GM12878 (cell line): Measurements from ENCODE around the gene IRF1. TPM values are rescaled to one million over a fixed set of nuclear protein-coding genes. Genes with fewer than 3 reads are reported as not detected.

Source experiments
- ATF7 ChIP-seq: fragments of 450-650 bp; IDR thresholded peaks from 2 replicates; pipeline ENCODE4 v1.6.1; 2016; ENCODE audit warnings: low read depth, mild to moderate bottlenecking
- BCL11A ChIP-seq: IDR thresholded peaks from 2 replicates; pipeline ENCODE4 v1.6.1; 2011; ENCODE audit warnings: low read depth, low read length
- CBFB ChIP-seq: IDR thresholded peaks from 2 replicates; pipeline ENCODE4 v1.6.1; 2016; ENCODE audit warnings: antibody characterized with exemption, low read depth
- CHD1 ChIP-seq: IDR thresholded peaks from 2 replicates; pipeline ENCODE4 v1.6.1; 2012; ENCODE audit warnings: low read depth, low read length, improper control_type of control experiment
- CHD4 ChIP-seq: fragments of 200-600 bp; sonication (generic); IDR thresholded peaks from 2 replicates; pipeline ENCODE4 v1.6.1; 2016; ENCODE audit warnings: mild to moderate bottlenecking
- GABPA ChIP-seq: IDR thresholded peaks from 2 replicates; pipeline ENCODE4 v1.6.1; 2014; ENCODE audit warnings: antibody characterized with exemption, low read depth, mild to moderate bottlenecking, inconsistent platforms
- GATAD2B ChIP-seq: fragments of 450-650 bp; conservative IDR thresholded peaks from 2 replicates; pipeline ENCODE4 v1.6.1; 2017; ENCODE audit warnings: low read depth, mild to moderate bottlenecking, moderate library complexity
- HDAC6 ChIP-seq: fragments of 200-600 bp; sonication (generic); IDR thresholded peaks from one replicate; pipeline ENCODE4 v1.8.0; 2017; ENCODE audit warnings: antibody characterized with exemption; ENCODE audit not compliant: unreplicated experiment
- NR2F1 ChIP-seq: fragments of 450-650 bp; conservative IDR thresholded peaks from 2 replicates; pipeline ENCODE4 v1.6.1; 2017; ENCODE audit warnings: mild to moderate bottlenecking
- PML ChIP-seq: IDR thresholded peaks from 2 replicates; pipeline ENCODE4 v1.6.1; 2012; ENCODE audit warnings: low read length, inconsistent platforms
- RAD51 ChIP-seq: fragments of 450-650 bp; IDR thresholded peaks from 2 replicates; pipeline ENCODE4 v1.6.1; 2016; ENCODE audit warnings: moderate library complexity, mild to moderate bottlenecking, inconsistent platforms
- YY1 ChIP-seq: IDR thresholded peaks from 2 replicates; pipeline ENCODE4 v1.6.1; 2011; ENCODE audit warnings: low read depth, mild to moderate bottlenecking, low read length
- polyA plus RNA-seq, 11 experiments: library from polyadenylated mRNA; depleted of rRNA in 4 of 11; unstranded in 6 of 11; stranded (reverse) in 5 of 11; fragments of >200 nt; fragmentation: Nextera tagmentation in 4 of 11; fragmentation: Illumina TruSeq in 1 of 11; extraction: Ambion mirVana in 4 of 11; extraction: Trizol in 1 of 11; gene quantifications; 1 replicate in 1 of 11; 2 replicates in 10 of 11; pipeline versions ENCODE4 v1.2.1 to v1.2.3, GENCODE V29; 2011 to 2016; ENCODE audit warnings: inconsistent platforms in 2 of 11, missing spikeins in 2 of 11, low read depth in 1 of 11
- total RNA-seq, 4 experiments: library from RNA; depleted of rRNA in 3 of 4; stranded (reverse); fragments of >200 nt in 3 of 4; fragmentation: Illumina TruSeq in 1 of 4; extraction: Trizol in 1 of 4; gene quantifications; 2 replicates each; pipeline versions ENCODE4 v1.2.1 to v1.2.3, GENCODE V29; 2013 to 2021
- TF ChIP-seq, protein P1 (sequence below), 3 experiments: IDR thresholded peaks in 2 of 3; conservative IDR thresholded peaks in 1 of 3; 2 replicates each; pipeline ENCODE4 v1.5.1; 2011; ENCODE audit warnings: low read depth in 3 of 3, low read length in 3 of 3, mild to moderate bottlenecking in 3 of 3, control low read depth in 2 of 3, moderate library complexity in 2 of 3, inconsistent platforms in 1 of 3, mixed read lengths in 1 of 3; ENCODE audit not compliant: control insufficient read depth in 2 of 3, insufficient read depth in 1 of 3; ENCODE audit errors: extremely low read depth in 1 of 3
- TF ChIP-seq, protein P2 (sequence below): IDR thresholded peaks from 2 replicates; pipeline ENCODE4 v1.6.1; 2011; ENCODE audit warnings: borderline replicate concordance, low read depth, mild to moderate bottlenecking, moderate library complexity, mixed read lengths, low read length; ENCODE audit not compliant: insufficient read depth; ENCODE audit errors: extremely low read length
- TF ChIP-seq, protein P3 (sequence below): fragments of 450-650 bp; IDR thresholded peaks from 2 replicates; pipeline ENCODE4 v1.6.1; 2017; ENCODE audit warnings: mild to moderate bottlenecking, moderate library complexity
- TF ChIP-seq, protein P4 (sequence below): IDR thresholded peaks from 2 replicates; pipeline ENCODE4 v1.6.1; 2012; ENCODE audit warnings: low read depth, low read length, improper control_type of control experiment
- TF ChIP-seq, protein P5 (sequence below): fragments of 450-650 bp; IDR thresholded peaks from 2 replicates; pipeline ENCODE4 v1.6.1; 2018; ENCODE audit warnings: borderline replicate concordance, mild to moderate bottlenecking; ENCODE audit not compliant: partially characterized antibody

IRF1 gene
- total and polyA plus RNA-seq, 10 of the 15 experiments (the other 5 are each of a cell fraction or from before 2014, with no cell fraction given) = 6.9 to 68.0 (median 49.6) TPM

DNA sequence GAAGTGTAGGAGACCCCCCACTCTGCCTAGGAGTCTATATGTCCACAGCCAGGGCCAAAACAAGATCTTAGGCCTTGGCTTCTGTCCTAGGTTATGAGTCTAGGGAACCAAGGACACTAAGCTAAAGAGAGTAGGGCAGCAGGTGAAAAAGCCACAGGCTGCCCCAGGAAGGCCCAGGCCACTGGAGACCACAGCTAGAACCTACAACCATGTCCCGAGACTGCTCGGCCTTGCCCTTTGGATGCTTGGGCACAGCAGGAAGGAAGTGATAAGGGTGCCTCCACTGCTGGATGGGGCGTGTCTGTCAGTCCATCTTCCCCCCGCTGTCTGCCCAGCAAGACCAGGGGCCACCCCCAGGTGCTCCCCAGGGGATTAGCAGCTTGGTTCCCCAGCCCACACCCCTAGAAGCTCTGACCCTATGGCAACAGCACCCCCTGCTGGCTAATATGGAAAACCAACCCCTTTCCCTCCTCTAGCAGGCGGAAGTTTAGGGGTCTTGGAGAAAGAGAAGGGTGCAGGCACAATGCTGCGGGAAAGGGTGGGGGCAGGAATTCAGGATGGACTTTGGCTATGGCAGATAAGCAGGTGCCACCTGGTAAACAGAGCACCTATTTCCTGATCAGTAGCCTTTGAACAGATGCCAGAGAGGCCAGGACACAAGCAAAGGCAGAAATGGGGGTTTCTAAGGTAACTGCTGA lies 10.5 kb upstream of the IRF1 start (continued):
- TF ChIP-seq, protein P1, sequence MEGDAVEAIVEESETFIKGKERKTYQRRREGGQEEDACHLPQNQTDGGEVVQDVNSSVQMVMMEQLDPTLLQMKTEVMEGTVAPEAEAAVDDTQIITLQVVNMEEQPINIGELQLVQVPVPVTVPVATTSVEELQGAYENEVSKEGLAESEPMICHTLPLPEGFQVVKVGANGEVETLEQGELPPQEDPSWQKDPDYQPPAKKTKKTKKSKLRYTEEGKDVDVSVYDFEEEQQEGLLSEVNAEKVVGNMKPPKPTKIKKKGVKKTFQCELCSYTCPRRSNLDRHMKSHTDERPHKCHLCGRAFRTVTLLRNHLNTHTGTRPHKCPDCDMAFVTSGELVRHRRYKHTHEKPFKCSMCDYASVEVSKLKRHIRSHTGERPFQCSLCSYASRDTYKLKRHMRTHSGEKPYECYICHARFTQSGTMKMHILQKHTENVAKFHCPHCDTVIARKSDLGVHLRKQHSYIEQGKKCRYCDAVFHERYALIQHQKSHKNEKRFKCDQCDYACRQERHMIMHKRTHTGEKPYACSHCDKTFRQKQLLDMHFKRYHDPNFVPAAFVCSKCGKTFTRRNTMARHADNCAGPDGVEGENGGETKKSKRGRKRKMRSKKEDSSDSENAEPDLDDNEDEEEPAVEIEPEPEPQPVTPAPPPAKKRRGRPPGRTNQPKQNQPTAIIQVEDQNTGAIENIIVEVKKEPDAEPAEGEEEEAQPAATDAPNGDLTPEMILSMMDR (IDR thresholded peaks at IDR 0.05 in 2 of 3, conservative IDR thresholded peaks at IDR 0.05 in 1 of 3; ENCODE audit: control insufficient read depth in 2 of 3, extremely low read depth in 1 of 3, insufficient read depth in 1 of 3, low read depth in 3 of 3, low read length in 3 of 3) = peak; percentile 80 to 94 (median 85); a peak in 5 of 6 replicates
- TF ChIP-seq YY1 = peak; percentile 78
- no peak for TF ChIP-seq HDAC6
- TF ChIP-seq RAD51 = no peak
- no peak; the same call in 1 of the 2 replicates for TF ChIP-seq GATAD2B
- TF ChIP-seq, protein P2, sequence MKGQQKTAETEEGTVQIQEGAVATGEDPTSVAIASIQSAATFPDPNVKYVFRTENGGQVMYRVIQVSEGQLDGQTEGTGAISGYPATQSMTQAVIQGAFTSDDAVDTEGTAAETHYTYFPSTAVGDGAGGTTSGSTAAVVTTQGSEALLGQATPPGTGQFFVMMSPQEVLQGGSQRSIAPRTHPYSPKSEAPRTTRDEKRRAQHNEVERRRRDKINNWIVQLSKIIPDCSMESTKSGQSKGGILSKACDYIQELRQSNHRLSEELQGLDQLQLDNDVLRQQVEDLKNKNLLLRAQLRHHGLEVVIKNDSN = no peak
- TF ChIP-seq, protein P3, sequence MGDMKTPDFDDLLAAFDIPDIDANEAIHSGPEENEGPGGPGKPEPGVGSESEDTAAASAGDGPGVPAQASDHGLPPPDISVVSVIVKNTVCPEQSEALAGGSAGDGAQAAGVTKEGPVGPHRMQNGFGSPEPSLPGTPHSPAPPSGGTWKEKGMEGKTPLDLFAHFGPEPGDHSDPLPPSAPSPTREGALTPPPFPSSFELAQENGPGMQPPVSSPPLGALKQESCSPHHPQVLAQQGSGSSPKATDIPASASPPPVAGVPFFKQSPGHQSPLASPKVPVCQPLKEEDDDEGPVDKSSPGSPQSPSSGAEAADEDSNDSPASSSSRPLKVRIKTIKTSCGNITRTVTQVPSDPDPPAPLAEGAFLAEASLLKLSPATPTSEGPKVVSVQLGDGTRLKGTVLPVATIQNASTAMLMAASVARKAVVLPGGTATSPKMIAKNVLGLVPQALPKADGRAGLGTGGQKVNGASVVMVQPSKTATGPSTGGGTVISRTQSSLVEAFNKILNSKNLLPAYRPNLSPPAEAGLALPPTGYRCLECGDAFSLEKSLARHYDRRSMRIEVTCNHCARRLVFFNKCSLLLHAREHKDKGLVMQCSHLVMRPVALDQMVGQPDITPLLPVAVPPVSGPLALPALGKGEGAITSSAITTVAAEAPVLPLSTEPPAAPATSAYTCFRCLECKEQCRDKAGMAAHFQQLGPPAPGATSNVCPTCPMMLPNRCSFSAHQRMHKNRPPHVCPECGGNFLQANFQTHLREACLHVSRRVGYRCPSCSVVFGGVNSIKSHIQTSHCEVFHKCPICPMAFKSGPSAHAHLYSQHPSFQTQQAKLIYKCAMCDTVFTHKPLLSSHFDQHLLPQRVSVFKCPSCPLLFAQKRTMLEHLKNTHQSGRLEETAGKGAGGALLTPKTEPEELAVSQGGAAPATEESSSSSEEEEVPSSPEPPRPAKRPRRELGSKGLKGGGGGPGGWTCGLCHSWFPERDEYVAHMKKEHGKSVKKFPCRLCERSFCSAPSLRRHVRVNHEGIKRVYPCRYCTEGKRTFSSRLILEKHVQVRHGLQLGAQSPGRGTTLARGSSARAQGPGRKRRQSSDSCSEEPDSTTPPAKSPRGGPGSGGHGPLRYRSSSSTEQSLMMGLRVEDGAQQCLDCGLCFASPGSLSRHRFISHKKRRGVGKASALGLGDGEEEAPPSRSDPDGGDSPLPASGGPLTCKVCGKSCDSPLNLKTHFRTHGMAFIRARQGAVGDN = peak; percentile 27; the same call in 1 of the 2 replicates
- TF ChIP-seq, protein P4, sequence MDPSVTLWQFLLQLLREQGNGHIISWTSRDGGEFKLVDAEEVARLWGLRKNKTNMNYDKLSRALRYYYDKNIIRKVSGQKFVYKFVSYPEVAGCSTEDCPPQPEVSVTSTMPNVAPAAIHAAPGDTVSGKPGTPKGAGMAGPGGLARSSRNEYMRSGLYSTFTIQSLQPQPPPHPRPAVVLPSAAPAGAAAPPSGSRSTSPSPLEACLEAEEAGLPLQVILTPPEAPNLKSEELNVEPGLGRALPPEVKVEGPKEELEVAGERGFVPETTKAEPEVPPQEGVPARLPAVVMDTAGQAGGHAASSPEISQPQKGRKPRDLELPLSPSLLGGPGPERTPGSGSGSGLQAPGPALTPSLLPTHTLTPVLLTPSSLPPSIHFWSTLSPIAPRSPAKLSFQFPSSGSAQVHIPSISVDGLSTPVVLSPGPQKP = no peak
- TF ChIP-seq PML = no peak
- peak; percentile 50 for TF ChIP-seq ATF7
- no peak for TF ChIP-seq CHD4
- no peak for TF ChIP-seq CHD1
- TF ChIP-seq, protein P5, sequence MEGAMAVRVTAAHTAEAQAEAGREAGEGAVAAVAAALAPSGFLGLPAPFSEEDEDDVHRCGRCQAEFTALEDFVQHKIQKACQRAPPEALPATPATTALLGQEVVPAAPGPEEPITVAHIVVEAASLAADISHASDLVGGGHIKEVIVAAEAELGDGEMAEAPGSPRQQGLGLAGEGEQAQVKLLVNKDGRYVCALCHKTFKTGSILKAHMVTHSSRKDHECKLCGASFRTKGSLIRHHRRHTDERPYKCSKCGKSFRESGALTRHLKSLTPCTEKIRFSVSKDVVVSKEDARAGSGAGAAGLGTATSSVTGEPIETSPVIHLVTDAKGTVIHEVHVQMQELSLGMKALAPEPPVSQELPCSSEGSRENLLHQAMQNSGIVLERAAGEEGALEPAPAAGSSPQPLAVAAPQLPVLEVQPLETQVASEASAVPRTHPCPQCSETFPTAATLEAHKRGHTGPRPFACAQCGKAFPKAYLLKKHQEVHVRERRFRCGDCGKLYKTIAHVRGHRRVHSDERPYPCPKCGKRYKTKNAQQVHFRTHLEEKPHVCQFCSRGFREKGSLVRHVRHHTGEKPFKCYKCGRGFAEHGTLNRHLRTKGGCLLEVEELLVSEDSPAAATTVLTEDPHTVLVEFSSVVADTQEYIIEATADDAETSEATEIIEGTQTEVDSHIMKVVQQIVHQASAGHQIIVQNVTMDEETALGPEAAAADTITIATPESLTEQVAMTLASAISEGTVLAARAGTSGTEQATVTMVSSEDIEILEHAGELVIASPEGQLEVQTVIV = no peak
- peak; percentile 56; the same call in 1 of the 2 replicates for TF ChIP-seq NR2F1
- TF ChIP-seq GABPA = no peak
- TF ChIP-seq CBFB = peak; percentile 35; the same call in 1 of the 2 replicates
- 0 out of 2 replicates have a peak, but pooled peaks have one; percentile 15 for TF ChIP-seq BCL11A
